Nephron (organoid): ENCODE data around the gene COL4A1.

Source experiments
- H3K27ac Mint-ChIP-seq, 3 experiments: 2 replicates each; pipeline ENCODE4 v1.8.0; 2020; ENCODE audit warnings: mixed read lengths in 3 of 3, mild to moderate bottlenecking in 2 of 3, moderate library complexity in 1 of 3
- H3K27me3 Mint-ChIP-seq: 2 replicates; pipeline ENCODE4 v1.8.0; 2021; ENCODE audit warnings: low read depth, mild to moderate bottlenecking, moderate library complexity, mixed read lengths
- H3K36me3 Mint-ChIP-seq: 2 replicates; pipeline ENCODE4 v1.8.0; 2020; ENCODE audit warnings: low read depth, mixed read lengths
- H3K4me1 Mint-ChIP-seq: 2 replicates; pipeline ENCODE4 v1.8.0; 2020; ENCODE audit warnings: mixed read lengths
- H3K4me3 Mint-ChIP-seq, 3 experiments: 2 replicates each; pipeline ENCODE4 v1.8.0; 2020; ENCODE audit warnings: mild to moderate bottlenecking in 3 of 3, mixed read lengths in 3 of 3, moderate library complexity in 2 of 3
- H3K9me3 Mint-ChIP-seq: 2 replicates; pipeline ENCODE4 v1.8.0; 2020; ENCODE audit warnings: mixed read lengths
- CTCF ChIP-seq, 3 experiments: fragments of 200-600 bp; sonication (generic); IDR thresholded peaks; one replicate each; pipeline ENCODE4 v1.5.0; 2021; ENCODE audit warnings: antibody characterized with exemption in 3 of 3; ENCODE audit not compliant: unreplicated experiment in 3 of 3

The COL4A1 gene

DNA sequence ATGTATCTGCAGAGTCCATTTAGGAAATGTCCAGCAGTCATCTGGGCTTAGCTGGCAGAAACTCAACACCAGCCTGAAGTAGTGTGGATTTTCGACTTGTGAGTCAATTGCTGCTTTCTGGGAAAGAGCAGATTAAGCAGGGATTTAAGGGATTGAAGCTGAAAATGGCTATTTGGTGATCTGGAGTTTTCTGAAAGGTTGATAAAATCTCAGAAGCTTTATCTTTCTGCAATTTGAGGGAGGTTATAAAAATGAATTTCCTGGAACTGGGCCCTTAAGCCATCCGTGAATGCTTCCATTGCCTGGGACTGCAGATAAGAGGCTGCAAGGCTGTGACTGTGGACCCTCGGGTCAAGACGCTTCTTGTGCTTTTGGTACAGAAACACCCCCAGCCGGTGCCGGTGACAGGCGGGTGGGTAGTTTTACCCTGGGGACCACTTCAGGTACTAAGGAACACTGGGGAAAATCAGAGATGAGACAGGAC is 61.5 kb downstream of the COL4A1 start:
- H3K9me3 Mint-ChIP-seq: no peaks in the 10 kb centered on the region
- no peaks in the 10 kb centered on the region for H3K27me3 Mint-ChIP-seq
- peaks cover 52% of the 10 kb centered on the region for H3K4me1 Mint-ChIP-seq
- TF ChIP-seq CTCF (IDR thresholded peaks at IDR 0.05; ENCODE audit: unreplicated experiment in 3 of 3): no peak
- peak overlapping the region; percentile 27 to 64 (median 44) for H3K27ac Mint-ChIP-seq
- H3K36me3 Mint-ChIP-seq: peaks cover 8% of the 10 kb centered on the region
- H3K4me3 Mint-ChIP-seq: no peak overlapping the region

GRCh38 chr13:110244976-110245375 is 62.0 kb downstream of the COL4A1 start:
- H3K4me1 Mint-ChIP-seq: peaks cover 47% of the 10 kb centered on the region
- TF ChIP-seq CTCF (IDR thresholded peaks at IDR 0.05; ENCODE audit: unreplicated experiment in 3 of 3): no peak
- no peaks in the 10 kb centered on the region for H3K9me3 Mint-ChIP-seq
- H3K36me3 Mint-ChIP-seq: peaks cover 8% of the 10 kb centered on the region
- no peaks in the 10 kb centered on the region for H3K27me3 Mint-ChIP-seq
- H3K27ac Mint-ChIP-seq: peak overlapping the region; percentile 27 to 64 (median 44)
- H3K4me3 Mint-ChIP-seq: no peak overlapping the region

- peaks cover 46% of the 10 kb centered on the region for H3K4me1 Mint-ChIP-seq
- no peaks in the 10 kb centered on the region for H3K9me3 Mint-ChIP-seq
- no peaks in the 10 kb centered on the region for H3K27me3 Mint-ChIP-seq
- H3K27ac Mint-ChIP-seq: peak overlapping the region in 2 of 3 experiments; percentile 44 to 46
- no peak overlapping the region for H3K4me3 Mint-ChIP-seq
- no peak for TF ChIP-seq CTCF (IDR thresholded peaks at IDR 0.05; ENCODE audit: unreplicated experiment in 3 of 3)
- H3K36me3 Mint-ChIP-seq: peaks cover 8% of the 10 kb centered on the region
Measured at GRCh38 chr13:110244071-110244830, 62.7 kb downstream of the COL4A1 start.

- no peaks in the 10 kb centered on the region for H3K27me3 Mint-ChIP-seq
- peaks cover 49% of the 10 kb centered on the region for H3K4me1 Mint-ChIP-seq
- H3K4me3 Mint-ChIP-seq: no peak overlapping the region
- H3K27ac Mint-ChIP-seq: peak overlapping the region in 1 of 3 experiments; percentile 27
- no peaks in the 10 kb centered on the region for H3K9me3 Mint-ChIP-seq
- no peak for TF ChIP-seq CTCF (IDR thresholded peaks at IDR 0.05; ENCODE audit: unreplicated experiment in 3 of 3)
- H3K36me3 Mint-ChIP-seq: peaks cover 6% of the 10 kb centered on the region
Measured at GRCh38 chr13:110242615-110243014, 64.3 kb downstream of the COL4A1 start.

GRCh38 chr13:110240943-110241342 is 66.0 kb downstream of the COL4A1 start:
- peaks cover 49% of the 10 kb centered on the region for H3K4me1 Mint-ChIP-seq
- peaks cover 6% of the 10 kb centered on the region for H3K36me3 Mint-ChIP-seq
- H3K4me3 Mint-ChIP-seq: no peak overlapping the region
- H3K9me3 Mint-ChIP-seq: no peaks in the 10 kb centered on the region
- no peaks in the 10 kb centered on the region for H3K27me3 Mint-ChIP-seq
- TF ChIP-seq CTCF (IDR thresholded peaks at IDR 0.05; ENCODE audit: unreplicated experiment in 3 of 3): no peak
- peak overlapping the region in 1 of 3 experiments; percentile 64 for H3K27ac Mint-ChIP-seq

DNA sequence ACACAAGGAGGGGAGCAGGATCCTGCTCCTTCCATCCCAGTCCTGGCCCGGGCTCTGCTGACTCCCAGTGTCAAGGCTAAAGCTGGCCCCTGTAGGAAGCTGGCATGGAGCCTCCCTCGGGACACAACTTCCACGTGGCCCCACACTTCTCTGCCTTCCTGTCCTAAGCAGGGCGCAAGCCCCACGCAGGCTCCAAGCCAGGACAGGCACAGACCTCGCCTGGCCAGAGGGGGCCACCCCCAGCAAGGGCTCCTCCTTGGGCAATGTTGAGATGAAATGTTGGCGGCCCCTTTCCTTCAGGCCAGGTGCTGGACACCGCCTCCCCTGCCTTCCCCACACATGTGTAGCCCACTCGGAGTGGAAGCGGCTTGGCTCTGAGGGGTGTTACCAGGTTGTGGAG is 66.6 kb downstream of the COL4A1 start:
- no peak overlapping the region for H3K27ac Mint-ChIP-seq
- peaks cover 6% of the 10 kb centered on the region for H3K36me3 Mint-ChIP-seq
- no peaks in the 10 kb centered on the region for H3K9me3 Mint-ChIP-seq
- no peak overlapping the region for H3K4me3 Mint-ChIP-seq
- no peaks in the 10 kb centered on the region for H3K27me3 Mint-ChIP-seq
- peaks cover 47% of the 10 kb centered on the region for H3K4me1 Mint-ChIP-seq
- no peak for TF ChIP-seq CTCF (IDR thresholded peaks at IDR 0.05; ENCODE audit: unreplicated experiment in 3 of 3)
